H1 (cell line): Measurements from ENCODE around the gene PRR30.

Experiments used
- ATF3 ChIP-seq: IDR thresholded peaks from 2 replicates; pipeline ENCODE4 v1.6.1; 2011; ENCODE audit warnings: low read depth, mild to moderate bottlenecking, low read length; ENCODE audit not compliant: insufficient read depth
- CREB1 ChIP-seq: IDR thresholded peaks from 2 replicates; pipeline ENCODE4 v1.6.1; 2012; ENCODE audit warnings: inconsistent platforms
- CTCF ChIP-seq, 3 experiments: IDR thresholded peaks; 1 replicate in 2 of 3; 2 replicates in 1 of 3; pipeline versions ENCODE4 v1.5.1 to v1.6.1; 2011; ENCODE audit warnings: low read length in 3 of 3, mild to moderate bottlenecking in 3 of 3, inconsistent platforms in 2 of 3, low read depth in 1 of 3, moderate library complexity in 1 of 3; ENCODE audit not compliant: insufficient read depth in 1 of 3; ENCODE audit errors: control extremely low read depth in 1 of 3
- EZH2 ChIP-seq: fragments of 200-600 bp; sonication (generic); IDR thresholded peaks from 2 replicates; pipeline ENCODE4 v1.7.1; 2012; ENCODE audit warnings: low read depth, mild to moderate bottlenecking, moderate library complexity, low read length, inconsistent platforms; ENCODE audit not compliant: severe bottlenecking
- GTF2F1 ChIP-seq: IDR thresholded peaks from 2 replicates; pipeline ENCODE4 v1.6.1; 2012; ENCODE audit warnings: low read depth, low read length, improper control_type of control experiment, borderline replicate concordance
- HDAC2 ChIP-seq, 2 experiments: fragments of 300-600 bp in 1 of 2; sonication (generic) in 1 of 2; IDR thresholded peaks; 2 replicates each; pipeline ENCODE4 v1.6.1; 2011 to 2012; ENCODE audit warnings: low read depth in 2 of 2, low read length in 2 of 2, mild to moderate bottlenecking in 2 of 2, moderate library complexity in 2 of 2, borderline replicate concordance in 1 of 2, inconsistent platforms in 1 of 2
- POLR2A ChIP-seq, 2 experiments: IDR thresholded peaks; 1 replicate in 1 of 2; 2 replicates in 1 of 2; pipeline ENCODE4 v1.6.1; 2011; ENCODE audit warnings: low read depth in 2 of 2, low read length in 2 of 2, mild to moderate bottlenecking in 2 of 2; ENCODE audit errors: control extremely low read depth in 1 of 2
- RXRA ChIP-seq: IDR thresholded peaks from 2 replicates; pipeline ENCODE4 v1.6.1; 2011; ENCODE audit warnings: low read depth, mild to moderate bottlenecking, low read length, moderate library complexity; ENCODE audit not compliant: insufficient read depth
- SP1 ChIP-seq: IDR thresholded peaks from 2 replicates; pipeline ENCODE4 v1.6.1; 2011; ENCODE audit warnings: low read depth, low read length
- TEAD4 ChIP-seq: IDR thresholded peaks from 2 replicates; pipeline ENCODE4 v1.6.1; 2012; ENCODE audit warnings: low read depth, low read length, inconsistent platforms, mixed read lengths

GRCh38 chr2:27155069-27155520 is 15.9 kb upstream of the PRR30 start:
- TF ChIP-seq SP1 (no peak), RXRA (no peak), GTF2F1 (no peak), HDAC2 (IDR thresholded peaks at IDR 0.05; ENCODE audit: borderline replicate concordance in 1 of 2, low read depth in 2 of 2, low read length in 2 of 2) (no peak), TEAD4 (no peak), CTCF (IDR thresholded peaks at IDR 0.05; ENCODE audit: control extremely low read depth in 1 of 3, insufficient read depth in 1 of 3, low read depth in 1 of 3, low read length in 3 of 3) (no peak), POLR2A (IDR thresholded peaks at IDR 0.05; ENCODE audit: control extremely low read depth in 1 of 2, low read depth in 2 of 2, low read length in 2 of 2) (no peak), EZH2 (no peak), CREB1 (no peak), ATF3 (no peak)
